Naive thymus-derived CD8-positive, alpha-beta T cell (primary cell): Measurements from ENCODE around the gene TRIP4. TPM values are rescaled to one million over a fixed set of nuclear protein-coding genes. Genes with fewer than 3 reads are reported as not detected.
A peak's percentile ranks its signal among the peaks of the same experiment; 100 is the strongest.
"Not testable (repeated sequence)": the region's sequence is repeated elsewhere in the genome, so short reads cannot be mapped to it uniquely, and the experiment has no call there.

Experiments
- ATAC-seq, 2 donors: fragments of 150-1000 bp; cut with Tn5 transposase in 1 of 2; sonication (Bioruptor Pico), chemical (Tn5 transposase) in 1 of 2; 1 replicate in 1 of 2; 2 replicates in 1 of 2; pipeline ENCODE4 v1.10.0; 2021; ENCODE audit warnings: mild to moderate bottlenecking in 2 of 2, moderate library complexity in 2 of 2
- POLR2A ChIA-PET: fragments of 350-600 bp; sonication (Branson Sonifier 250); formaldehyde crosslinking; loops from one replicate; lab custom pipeline; 2021; ENCODE audit warnings: antibody characterized with exemption; lab: Charles Lee
- DNase-seq, 10 donors: peaks; one replicate each; pipeline versions ENCODE4 v3.0.0 to v3.0.0-alpha.2; 2020 to 2022
- H3K27ac Mint-ChIP-seq, 10 donors: one replicate each; pipeline ENCODE4 v1.8.0; 2020 to 2022; ENCODE audit warnings: mild to moderate bottlenecking in 10 of 10, mixed read lengths in 10 of 10, moderate library complexity in 4 of 10, inconsistent platforms in 1 of 10
- H3K27me3 Mint-ChIP-seq, 5 donors: one replicate each; pipeline ENCODE4 v1.8.0; 2021 to 2022; ENCODE audit warnings: mixed read lengths in 5 of 5
- H3K36me3 Mint-ChIP-seq, 3 donors: one replicate each; pipeline ENCODE4 v1.8.0; 2020 to 2022; ENCODE audit warnings: mixed read lengths in 3 of 3, mild to moderate bottlenecking in 2 of 3, inconsistent platforms in 1 of 3
- H3K4me1 Mint-ChIP-seq, 4 donors: one replicate each; pipeline ENCODE4 v1.8.0; 2021 to 2022; ENCODE audit warnings: mixed read lengths in 4 of 4
- H3K4me3 Mint-ChIP-seq, 10 donors: one replicate each; pipeline ENCODE4 v1.8.0; 2020 to 2022; ENCODE audit warnings: mild to moderate bottlenecking in 10 of 10, mixed read lengths in 10 of 10, moderate library complexity in 6 of 10, inconsistent platforms in 1 of 10
- H3K9me3 Mint-ChIP-seq, 9 donors: one replicate each; pipeline ENCODE4 v1.8.0; 2020 to 2022; ENCODE audit warnings: mixed read lengths in 9 of 9, mild to moderate bottlenecking in 3 of 9, inconsistent platforms in 1 of 9, moderate library complexity in 1 of 9
- polyA plus RNA-seq, 3 donors: library from polyadenylated mRNA; unstranded; fragments of 300-500 nt; fragmentation: Illumina TruSeq; gene quantifications; one replicate each; pipeline ENCODE4 v1.2.3, GENCODE V29; 2021
- total RNA-seq, 8 experiments: library from RNA in 2 of 8; stranded (reverse) in 2 of 8; gene quantifications; one replicate each; pipeline ENCODE4 v1.2.3 and lab custom pipeline; 2021 to 2026

TRIP4 gene
- total and polyA plus RNA-seq, 5 experiments from 2014 or later = 19.7 to 27.2 (median 24.3) TPM

GRCh38 chr15:64474846-64475245 lies 87.2 kb downstream of the TRIP4 start:
- Mint-ChIP-seq H3K27me3 (no peaks in the 10 kb centered on the region), H3K9me3 (no peaks in the 10 kb centered on the region), H3K36me3 (peaks cover 0 to 69% (median 1%) of the 10 kb centered on the region in 3 donors), H3K4me1 (peaks cover 22 to 58% (median 46%) of the 10 kb centered on the region in 4 donors), H3K4me3 (peak overlapping the region in 1 of 10 donors; percentile 15), H3K27ac (peak overlapping the region in 5 of 10 donors; percentile 33 to 86 (median 70))
- ATAC-seq (no peak), DNase-seq (no peak)
- POLR2A ChIA-PET = interaction anchor here (0.9 kb wide), 1 partner anchor 14 kb away, joined by 5 read pairs; the partner anchor contains the start of gene ZNF609

- H3K9me3 Mint-ChIP-seq = no peaks in the 10 kb centered on the region
- POLR2A ChIA-PET = interaction anchor here (0.6 to 2.0 kb wide), 7 partner anchors 10 to 656 kb away, joined by 3 to 8 read pairs (median 5); partner anchors contain the start of gene ZNF609
- H3K27me3 Mint-ChIP-seq = no peaks in the 10 kb centered on the region
- H3K27ac Mint-ChIP-seq = peak overlapping the region; percentile 65 to 89 (median 82)
- DNase-seq (peak in 1 of 10 donors; percentile 14), ATAC-seq (peak; percentile 62 to 71)
- peaks cover 28 to 64% (median 52%) of the 10 kb centered on the region in 4 donors for H3K4me1 Mint-ChIP-seq
- H3K36me3 Mint-ChIP-seq = peaks cover 0 to 62% (median 5%) of the 10 kb centered on the region in 3 donors
- H3K4me3 Mint-ChIP-seq = peak overlapping the region in 8 of 10 donors; percentile 2 to 71 (median 42)
Observed at GRCh38 chr15:64476550-64476949, 88.9 kb downstream of the TRIP4 start.

- DNase-seq (no peak), ATAC-seq (no peak)
- POLR2A ChIA-PET = interaction anchor here (0.7 to 1.5 kb wide), 2 partner anchors 21 to 28 kb away, joined by 3 read pairs; no protein-coding TSS in a partner anchor
- Mint-ChIP-seq H3K27me3 (no peaks in the 10 kb centered on the region), H3K36me3 (peaks cover 0 to 62% (median 5%) of the 10 kb centered on the region in 3 donors), H3K4me1 (peaks cover 31 to 56% (median 51%) of the 10 kb centered on the region in 4 donors), H3K27ac (peak overlapping the region in 3 of 10 donors; percentile 15 to 80 (median 16)), H3K9me3 (no peaks in the 10 kb centered on the region), H3K4me3 (no peak overlapping the region)
Observed at GRCh38 chr15:64478863-64479262, 91.2 kb downstream of the TRIP4 start.

DNA sequence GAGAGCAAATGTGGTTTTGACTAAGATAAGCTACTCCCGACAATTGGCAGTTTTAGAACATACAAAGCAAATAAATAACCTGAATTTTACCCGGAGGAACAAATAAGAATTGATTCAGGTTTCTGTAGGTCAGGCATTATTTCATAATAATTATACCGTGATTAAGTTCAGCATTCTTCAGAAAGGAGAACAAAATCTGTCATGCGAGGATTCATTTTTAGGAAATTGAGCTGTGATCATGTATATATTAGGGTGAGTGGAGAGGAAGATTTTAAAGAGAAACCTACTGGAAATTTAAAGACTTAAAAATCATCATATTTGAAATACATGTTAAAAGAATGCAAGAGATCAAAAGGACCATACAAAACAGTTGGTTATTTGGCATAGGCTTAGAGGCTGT lies 93.3 kb downstream of the TRIP4 start:
- Mint-ChIP-seq H3K27ac (peak overlapping the region in 7 of 10 donors; percentile 16 to 59 (median 39)), H3K4me1 (peaks cover 26 to 54% (median 49%) of the 10 kb centered on the region in 4 donors), H3K27me3 (no peaks in the 10 kb centered on the region), H3K9me3 (no peaks in the 10 kb centered on the region), H3K4me3 (peak overlapping the region in 6 of 10 donors; percentile 3 to 49 (median 14)), H3K36me3 (peaks cover 0 to 61% (median 6%) of the 10 kb centered on the region in 3 donors)
- DNase-seq = no peak
- ATAC-seq = no peak
- POLR2A ChIA-PET = no interaction called here

DNA sequence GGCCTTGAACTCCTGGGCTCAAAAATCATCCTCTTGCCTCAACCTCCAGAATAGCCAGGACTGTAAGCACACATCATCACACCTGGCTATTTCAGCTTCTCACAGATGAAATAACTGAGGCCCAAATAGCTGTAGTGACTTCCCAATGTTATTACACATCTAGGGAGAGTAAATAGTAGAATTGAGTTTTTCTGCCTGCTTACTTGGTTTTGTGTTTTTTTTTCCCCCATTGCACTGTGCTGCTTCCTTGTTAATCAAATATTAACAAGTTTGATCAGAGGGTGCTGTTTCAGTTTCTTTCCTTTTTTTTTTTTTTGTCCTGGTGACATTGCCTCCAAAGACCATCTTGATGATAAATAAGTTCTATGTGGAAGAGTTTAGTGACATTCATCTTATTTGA lies 96.1 kb downstream of the TRIP4 start:
- no peak overlapping the region for H3K4me3 Mint-ChIP-seq
- H3K36me3 Mint-ChIP-seq = peaks cover 0 to 63% (median 12%) of the 10 kb centered on the region in 3 donors
- ATAC-seq = no peak
- no peaks in the 10 kb centered on the region for H3K9me3 Mint-ChIP-seq
- no peaks in the 10 kb centered on the region for H3K27me3 Mint-ChIP-seq
- DNase-seq = no peak
- H3K27ac Mint-ChIP-seq = peak overlapping the region in 5 of 10 donors; percentile 29 to 75 (median 38)
- H3K4me1 Mint-ChIP-seq = peaks cover 18 to 41% (median 28%) of the 10 kb centered on the region in 4 donors
- POLR2A ChIA-PET = interaction anchor here (1.0 kb wide), 1 partner anchor 170 kb away, joined by 3 read pairs; no protein-coding TSS in a partner anchor

DNA sequence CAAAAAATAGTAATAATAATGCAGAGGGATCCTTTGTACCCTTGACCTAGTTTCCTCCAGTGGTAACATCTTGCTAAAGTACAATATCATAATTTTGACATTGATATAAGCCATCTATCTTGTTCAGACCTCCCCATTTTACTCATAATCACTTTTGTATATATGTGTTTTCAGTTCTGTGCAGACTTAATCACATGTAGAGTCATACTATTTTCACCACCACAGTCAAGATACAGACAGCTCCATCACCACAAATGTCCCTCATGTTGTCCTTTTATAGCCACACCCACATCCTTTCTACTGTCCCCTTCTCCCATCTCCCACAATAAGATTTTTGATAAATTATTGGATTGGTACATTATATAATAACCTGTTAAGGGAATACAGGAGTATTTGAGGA lies 98.2 kb downstream of the TRIP4 start:
- H3K36me3 Mint-ChIP-seq = peaks cover 0 to 69% (median 21%) of the 10 kb centered on the region in 3 donors
- no peak overlapping the region for H3K4me3 Mint-ChIP-seq
- H3K27ac Mint-ChIP-seq = peak overlapping the region in 4 of 10 donors; percentile 47 to 74 (median 54)
- H3K9me3 Mint-ChIP-seq = no peaks in the 10 kb centered on the region
- H3K27me3 Mint-ChIP-seq = no peaks in the 10 kb centered on the region
- POLR2A ChIA-PET = interaction anchor here (0.7 kb wide), 1 partner anchor 162 kb away, joined by 3 read pairs; no protein-coding TSS in a partner anchor
- H3K4me1 Mint-ChIP-seq = peaks cover 13 to 39% (median 25%) of the 10 kb centered on the region in 4 donors
- DNase-seq (no peak), ATAC-seq (no peak)

DNA sequence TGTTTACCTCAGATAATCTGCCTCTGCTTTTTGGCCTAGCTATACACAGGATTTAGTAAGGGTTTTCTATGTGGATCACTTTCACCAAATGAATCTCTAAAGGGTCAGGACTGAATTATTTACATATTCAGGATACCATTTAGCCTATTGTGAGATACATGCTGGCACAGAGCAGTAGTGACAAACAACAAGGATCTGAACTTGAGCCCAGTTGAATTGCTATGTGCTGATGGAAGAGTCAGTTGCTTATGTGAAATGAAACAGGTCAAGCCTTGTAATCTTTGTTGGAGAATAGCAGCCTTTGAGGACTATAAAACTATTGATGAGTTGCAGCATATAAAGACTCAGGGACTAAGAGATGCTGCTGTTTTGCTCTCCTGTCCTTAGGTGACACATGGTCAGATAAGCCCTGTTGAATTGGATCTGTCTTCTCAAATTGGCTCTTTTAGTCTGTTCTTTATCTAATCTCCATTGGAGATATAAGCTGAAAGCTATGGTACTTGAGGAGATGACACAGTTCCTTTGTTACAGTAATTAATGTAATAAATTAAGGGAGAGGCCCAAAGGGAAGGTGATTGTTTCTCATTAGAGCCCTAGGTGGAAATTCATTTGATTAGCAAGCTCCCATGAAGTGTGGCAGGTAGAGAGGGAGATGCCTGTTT lies 103.1 kb downstream of the TRIP4 start:
- no peaks in the 10 kb centered on the region for H3K27me3 Mint-ChIP-seq
- ATAC-seq = no peak
- peaks cover 0 to 48% (median 18%) of the 10 kb centered on the region in 3 donors for H3K36me3 Mint-ChIP-seq
- peak overlapping the region; percentile 26 to 85 (median 54) for H3K27ac Mint-ChIP-seq
- H3K9me3 Mint-ChIP-seq = no peaks in the 10 kb centered on the region
- peak overlapping the region in 4 of 10 donors; percentile 7 to 33 (median 21) for H3K4me3 Mint-ChIP-seq
- peaks cover 30 to 61% (median 43%) of the 10 kb centered on the region in 4 donors for H3K4me1 Mint-ChIP-seq
- no peak for DNase-seq
- POLR2A ChIA-PET = interaction anchor here (0.5 to 1.6 kb wide), 3 partner anchors 13 to 102 kb away, joined by 3 to 6 read pairs (median 4); no protein-coding TSS in a partner anchor

GRCh38 chr15:64493641-64494040 lies 106.0 kb downstream of the TRIP4 start:
- Mint-ChIP-seq H3K27ac (peak overlapping the region in 6 of 10 donors; percentile 18 to 78 (median 56)), H3K4me3 (no peak overlapping the region), H3K4me1 (peaks cover 39 to 76% (median 64%) of the 10 kb centered on the region in 4 donors), H3K36me3 (peaks cover 0 to 45% (median 20%) of the 10 kb centered on the region in 3 donors), H3K27me3 (no peaks in the 10 kb centered on the region), H3K9me3 (no peaks in the 10 kb centered on the region)
- POLR2A ChIA-PET = no interaction called here
- ATAC-seq = no peak
- DNase-seq = no peak

DNA sequence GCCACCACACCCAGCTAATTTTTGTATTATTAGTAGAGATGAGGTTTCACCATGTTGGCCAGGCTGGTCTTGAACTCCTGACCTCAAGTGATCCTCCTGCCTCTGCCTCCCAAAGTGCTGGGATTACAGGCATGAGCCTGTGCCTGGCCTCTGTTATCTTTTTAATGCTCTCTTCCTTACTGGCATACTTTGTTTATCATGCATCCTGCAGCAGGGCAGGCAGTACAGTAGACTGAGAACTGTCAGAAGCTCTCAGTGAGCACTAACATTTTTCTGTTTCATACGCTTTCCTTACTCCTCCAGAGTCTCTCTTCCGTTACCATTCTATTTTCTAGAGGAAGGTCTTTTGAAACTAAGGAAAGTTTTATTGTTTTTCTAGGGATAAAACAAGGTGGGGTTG lies 108.3 kb downstream of the TRIP4 start:
- not testable (repeated sequence) for H3K9me3 Mint-ChIP-seq, H3K27me3 Mint-ChIP-seq, ATAC-seq, DNase-seq
- Mint-ChIP-seq H3K27ac (peak overlapping the region in 9 of 10 donors; percentile 54 to 86 (median 77)), H3K4me1 (peaks cover 58 to 89% (median 81%) of the 10 kb centered on the region in 4 donors), H3K36me3 (peaks cover 9 to 48% (median 26%) of the 10 kb centered on the region in 3 donors), H3K4me3 (peak overlapping the region in 7 of 10 donors; percentile 2 to 34 (median 9))
- POLR2A ChIA-PET = interaction anchor here (0.5 to 0.6 kb wide), 2 partner anchors 27 to 216 kb away, joined by 3 to 8 read pairs; no protein-coding TSS in a partner anchor

- Mint-ChIP-seq H3K36me3 (peaks cover 9 to 42% (median 25%) of the 10 kb centered on the region in 3 donors), H3K4me1 (peaks cover 57 to 96% (median 92%) of the 10 kb centered on the region in 4 donors), H3K4me3 (peak overlapping the region in 9 of 10 donors; percentile 2 to 78 (median 41)), H3K9me3 (no peaks in the 10 kb centered on the region), H3K27ac (peak overlapping the region; percentile 79 to 93 (median 86)), H3K27me3 (no peaks in the 10 kb centered on the region)
- DNase-seq = no peak
- ATAC-seq = no peak
- POLR2A ChIA-PET = interaction anchor here (0.6 to 1.2 kb wide), 6 partner anchors 12 to 494 kb away, joined by 3 read pairs; no protein-coding TSS in a partner anchor
Observed at GRCh38 chr15:64500695-64501395, 113.2 kb downstream of the TRIP4 start.

GRCh38 chr15:64501396-64501715 lies 113.7 kb downstream of the TRIP4 start:
- POLR2A ChIA-PET = interaction anchor here (1.1 to 1.2 kb wide), 3 partner anchors 14 to 493 kb away, joined by 3 read pairs; no protein-coding TSS in a partner anchor
- ATAC-seq (no peak), DNase-seq (no peak)
- Mint-ChIP-seq H3K4me1 (peaks cover 53 to 91% (median 87%) of the 10 kb centered on the region in 4 donors), H3K27ac (peak overlapping the region; percentile 79 to 93 (median 86)), H3K9me3 (no peaks in the 10 kb centered on the region), H3K27me3 (no peaks in the 10 kb centered on the region), H3K36me3 (peaks cover 9 to 38% (median 22%) of the 10 kb centered on the region in 3 donors), H3K4me3 (peak overlapping the region in 7 of 10 donors; percentile 31 to 78 (median 53))

- no peak for ATAC-seq
- POLR2A ChIA-PET = interaction anchor here (1.1 kb wide), 1 partner anchor 9 kb away, joined by 7 read pairs; no protein-coding TSS in a partner anchor
- Mint-ChIP-seq H3K4me3 (peak overlapping the region in 9 of 10 donors; percentile 8 to 78 (median 65)), H3K9me3 (no peaks in the 10 kb centered on the region), H3K4me1 (peaks cover 53 to 91% (median 86%) of the 10 kb centered on the region in 4 donors), H3K27ac (peak overlapping the region; percentile 79 to 95 (median 86)), H3K27me3 (no peaks in the 10 kb centered on the region), H3K36me3 (peaks cover 9 to 30% (median 22%) of the 10 kb centered on the region in 3 donors)
- no peak for DNase-seq
Observed at GRCh38 chr15:64502151-64502550, 114.5 kb downstream of the TRIP4 start.
